Ovary (tissue), 3 donors: ENCODE results near the gene GABRG3.

Experiments used
- EP300 ChIP-seq: sonication (generic); formaldehyde crosslinking; IDR thresholded peaks from one replicate; pipeline ENCODE4 v1.6.1; 2017; ENCODE audit warnings: antibody characterized with exemption
- POLR2A ChIP-seq: fragments of 450-650 bp; IDR thresholded peaks from one replicate; pipeline ENCODE4 v1.6.1; 2017; ENCODE audit warnings: antibody characterized with exemption, mild to moderate bottlenecking, moderate library complexity
- TF ChIP-seq, protein P1 (sequence below), 3 donors: fragments of 450-650 bp in 2 of 3; fragments of 200-600 bp in 1 of 3; IDR thresholded peaks; one replicate each; pipeline versions ENCODE4 v1.5.1 to v1.8.0; 2016 to 2022; ENCODE audit warnings: antibody characterized with exemption in 3 of 3, mild to moderate bottlenecking in 1 of 3
- donor health status: DM: no; HTN: no; CAD: no.

DNA sequence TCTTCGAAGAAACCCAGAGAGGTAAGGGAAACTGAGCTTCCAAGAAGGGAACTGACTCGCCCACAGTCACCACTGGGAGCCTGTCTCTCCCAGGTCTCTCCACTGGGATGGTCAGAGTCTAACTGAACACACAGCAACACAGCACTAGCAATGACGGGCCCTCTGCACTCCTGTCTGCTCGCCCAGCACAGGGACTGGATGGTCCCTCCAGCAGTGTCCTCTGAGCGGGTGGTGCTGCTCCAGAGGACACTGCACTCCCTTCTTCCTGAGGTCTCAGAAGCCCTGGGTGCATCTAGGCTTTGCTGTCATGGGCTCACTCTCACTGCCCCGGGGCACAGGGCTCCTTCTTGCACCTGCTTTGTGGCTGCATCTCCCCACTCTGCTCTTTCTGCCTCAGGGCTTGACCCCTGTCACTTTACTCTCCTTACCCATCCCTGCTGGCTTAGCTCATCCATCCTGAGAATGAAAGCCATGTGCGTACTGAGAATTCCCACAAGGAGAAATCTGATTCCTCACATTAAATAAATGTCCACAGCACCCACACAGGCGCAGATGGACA is 356.6 kb downstream of the GABRG3 start:
- TF ChIP-seq EP300 (no peak), POLR2A (no peak)
- TF ChIP-seq, protein P1, sequence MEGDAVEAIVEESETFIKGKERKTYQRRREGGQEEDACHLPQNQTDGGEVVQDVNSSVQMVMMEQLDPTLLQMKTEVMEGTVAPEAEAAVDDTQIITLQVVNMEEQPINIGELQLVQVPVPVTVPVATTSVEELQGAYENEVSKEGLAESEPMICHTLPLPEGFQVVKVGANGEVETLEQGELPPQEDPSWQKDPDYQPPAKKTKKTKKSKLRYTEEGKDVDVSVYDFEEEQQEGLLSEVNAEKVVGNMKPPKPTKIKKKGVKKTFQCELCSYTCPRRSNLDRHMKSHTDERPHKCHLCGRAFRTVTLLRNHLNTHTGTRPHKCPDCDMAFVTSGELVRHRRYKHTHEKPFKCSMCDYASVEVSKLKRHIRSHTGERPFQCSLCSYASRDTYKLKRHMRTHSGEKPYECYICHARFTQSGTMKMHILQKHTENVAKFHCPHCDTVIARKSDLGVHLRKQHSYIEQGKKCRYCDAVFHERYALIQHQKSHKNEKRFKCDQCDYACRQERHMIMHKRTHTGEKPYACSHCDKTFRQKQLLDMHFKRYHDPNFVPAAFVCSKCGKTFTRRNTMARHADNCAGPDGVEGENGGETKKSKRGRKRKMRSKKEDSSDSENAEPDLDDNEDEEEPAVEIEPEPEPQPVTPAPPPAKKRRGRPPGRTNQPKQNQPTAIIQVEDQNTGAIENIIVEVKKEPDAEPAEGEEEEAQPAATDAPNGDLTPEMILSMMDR (IDR thresholded peaks at IDR 0.05): no peak
